ENCODE results near the gene TGFBR3. TPM values are rescaled to one million over a fixed set of nuclear protein-coding genes. Genes with fewer than 3 reads are reported as not detected.

The TGFBR3 gene
- total RNA-seq, 2 donors from 2014 or later: 60.8 to 62.4 TPM

DNA sequence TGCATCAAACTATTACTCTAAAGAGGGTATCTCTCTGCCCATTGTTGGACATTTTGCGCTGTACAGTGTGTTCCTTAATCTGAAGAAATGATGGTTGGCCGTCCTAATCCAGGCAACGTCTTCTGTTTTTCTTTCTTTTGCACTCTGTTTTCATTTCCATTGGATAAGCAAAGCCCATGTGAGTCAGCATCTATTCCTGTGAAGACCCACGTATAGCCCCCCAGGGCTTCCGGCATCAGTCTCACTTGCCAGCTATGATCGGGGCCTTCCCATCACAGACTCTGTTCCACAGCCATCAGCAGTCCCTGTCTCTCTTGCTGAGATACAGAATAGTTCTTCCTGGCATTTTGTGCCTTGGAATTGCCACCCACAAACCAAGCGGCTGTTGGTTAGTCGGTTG is 34.0 kb upstream of the TGFBR3 start:
- no peaks in the 10 kb centered on the region for H3K27me3 ChIP-seq (replicated peaks; ENCODE audit: insufficient read depth)
- H3K9me3 ChIP-seq: no peaks in the 10 kb centered on the region
- TF ChIP-seq, protein P1, sequence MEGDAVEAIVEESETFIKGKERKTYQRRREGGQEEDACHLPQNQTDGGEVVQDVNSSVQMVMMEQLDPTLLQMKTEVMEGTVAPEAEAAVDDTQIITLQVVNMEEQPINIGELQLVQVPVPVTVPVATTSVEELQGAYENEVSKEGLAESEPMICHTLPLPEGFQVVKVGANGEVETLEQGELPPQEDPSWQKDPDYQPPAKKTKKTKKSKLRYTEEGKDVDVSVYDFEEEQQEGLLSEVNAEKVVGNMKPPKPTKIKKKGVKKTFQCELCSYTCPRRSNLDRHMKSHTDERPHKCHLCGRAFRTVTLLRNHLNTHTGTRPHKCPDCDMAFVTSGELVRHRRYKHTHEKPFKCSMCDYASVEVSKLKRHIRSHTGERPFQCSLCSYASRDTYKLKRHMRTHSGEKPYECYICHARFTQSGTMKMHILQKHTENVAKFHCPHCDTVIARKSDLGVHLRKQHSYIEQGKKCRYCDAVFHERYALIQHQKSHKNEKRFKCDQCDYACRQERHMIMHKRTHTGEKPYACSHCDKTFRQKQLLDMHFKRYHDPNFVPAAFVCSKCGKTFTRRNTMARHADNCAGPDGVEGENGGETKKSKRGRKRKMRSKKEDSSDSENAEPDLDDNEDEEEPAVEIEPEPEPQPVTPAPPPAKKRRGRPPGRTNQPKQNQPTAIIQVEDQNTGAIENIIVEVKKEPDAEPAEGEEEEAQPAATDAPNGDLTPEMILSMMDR (IDR thresholded peaks at IDR 0.05): no peak
- no peaks in the 10 kb centered on the region for H3K36me3 ChIP-seq
- no peak overlapping the region for H3K27ac ChIP-seq
- H3K4me3 ChIP-seq: no peak overlapping the region
- H3K4me1 ChIP-seq (ENCODE audit: control insufficient read depth in 1 of 2, low read depth in 2 of 2): no peaks in the 10 kb centered on the region
- ATAC-seq (ENCODE audit: insufficient number of reproducible peaks, low FRiP score, low read depth) (no peak), DNase-seq (ENCODE audit: low spot score) (no peak)

DNA sequence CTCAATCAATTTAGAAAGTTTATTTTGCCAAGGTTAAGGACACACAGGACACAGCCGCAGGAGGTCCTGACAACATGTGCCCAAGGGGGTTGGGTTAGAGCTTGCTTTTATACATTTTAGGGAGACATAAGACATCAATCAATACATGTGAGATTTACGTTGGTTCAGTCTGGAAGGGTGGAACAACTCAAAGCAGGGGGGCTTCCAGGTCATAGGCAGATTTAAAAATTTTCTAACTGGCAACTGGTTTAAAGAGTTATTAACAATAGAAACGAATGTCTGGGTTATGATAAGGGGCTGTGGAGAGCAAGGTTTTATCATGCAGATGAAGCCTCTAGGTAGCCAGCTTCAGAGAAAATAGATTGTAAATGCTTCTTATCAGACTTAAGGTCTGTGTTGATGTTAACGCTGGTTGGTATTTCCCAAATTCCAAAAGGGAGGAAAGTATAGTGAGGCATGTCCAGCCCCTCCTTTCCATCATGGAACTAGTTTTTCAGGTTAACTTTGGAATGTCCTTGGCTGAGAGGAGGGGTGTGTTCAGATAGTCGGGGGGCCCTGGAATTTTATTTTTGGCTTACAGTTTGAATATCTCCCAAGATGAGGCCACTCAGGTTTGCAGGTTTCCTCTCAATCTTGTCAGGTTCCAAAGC is 31.0 kb upstream of the TGFBR3 start:
- ATAC-seq (ENCODE audit: insufficient number of reproducible peaks, low FRiP score, low read depth) (no peak), DNase-seq (ENCODE audit: low spot score) (no peak)
- H3K9me3 ChIP-seq: no peaks in the 10 kb centered on the region
- H3K27ac ChIP-seq: no peak overlapping the region
- H3K4me3 ChIP-seq: no peak overlapping the region
- H3K36me3 ChIP-seq: no peaks in the 10 kb centered on the region
- H3K4me1 ChIP-seq (ENCODE audit: control insufficient read depth in 1 of 2, low read depth in 2 of 2): no peaks in the 10 kb centered on the region
- TF ChIP-seq, protein P1 (IDR thresholded peaks at IDR 0.05): no peak
- no peaks in the 10 kb centered on the region for H3K27me3 ChIP-seq (replicated peaks; ENCODE audit: insufficient read depth)

DNA sequence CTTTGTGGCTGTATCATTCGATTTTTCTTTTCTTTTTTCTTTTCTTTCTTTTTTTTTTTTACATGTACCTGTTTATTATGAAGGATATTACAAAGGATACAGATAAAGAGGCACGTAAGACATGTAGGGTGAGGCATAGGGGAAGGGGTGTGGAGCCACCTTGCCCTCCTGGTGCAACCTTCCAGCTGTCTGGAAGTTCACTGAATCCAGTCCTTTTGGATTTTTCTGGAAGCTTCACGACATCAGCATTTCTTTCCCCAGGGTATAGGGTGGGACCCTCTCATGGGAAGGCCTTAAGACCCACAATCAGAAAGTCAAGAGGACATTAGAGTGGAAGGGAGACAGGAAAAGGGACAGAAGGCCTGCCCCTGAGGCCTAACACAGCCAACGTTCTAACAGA is 30.1 kb upstream of the TGFBR3 start:
- DNase-seq (ENCODE audit: low spot score) (no peak), ATAC-seq (ENCODE audit: insufficient number of reproducible peaks, low FRiP score, low read depth) (no peak)
- Histone ChIP-seq H3K36me3 (no peaks in the 10 kb centered on the region), H3K27me3 (replicated peaks; ENCODE audit: insufficient read depth) (no peaks in the 10 kb centered on the region), H3K9me3 (no peaks in the 10 kb centered on the region), H3K4me1 (ENCODE audit: control insufficient read depth in 1 of 2, low read depth in 2 of 2) (no peaks in the 10 kb centered on the region), H3K4me3 (no peak overlapping the region), H3K27ac (no peak overlapping the region)
- TF ChIP-seq, protein P1 (IDR thresholded peaks at IDR 0.05): no peak

DNA sequence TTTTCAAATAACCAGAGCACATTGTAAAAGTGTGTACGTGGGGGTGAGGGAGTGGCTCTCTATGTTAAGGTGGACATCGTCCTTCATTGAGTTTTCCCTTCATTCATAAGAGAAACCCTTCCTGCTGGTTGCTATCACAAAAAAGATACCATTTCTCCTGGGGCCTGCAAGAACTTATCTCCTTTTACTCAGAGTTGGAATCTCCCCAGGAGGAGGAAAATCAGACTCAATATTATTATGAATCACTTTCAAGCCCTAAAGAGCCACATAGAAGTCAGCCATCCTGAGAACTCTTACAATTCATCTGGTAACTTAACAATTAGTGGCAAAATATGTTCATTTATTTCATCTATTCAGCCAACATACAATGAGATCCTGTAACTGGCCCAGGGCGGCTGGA is 27.1 kb upstream of the TGFBR3 start:
- no peak overlapping the region for H3K4me3 ChIP-seq
- no peak for DNase-seq (ENCODE audit: low spot score)
- no peak for ATAC-seq (ENCODE audit: insufficient number of reproducible peaks, low FRiP score, low read depth)

DNA sequence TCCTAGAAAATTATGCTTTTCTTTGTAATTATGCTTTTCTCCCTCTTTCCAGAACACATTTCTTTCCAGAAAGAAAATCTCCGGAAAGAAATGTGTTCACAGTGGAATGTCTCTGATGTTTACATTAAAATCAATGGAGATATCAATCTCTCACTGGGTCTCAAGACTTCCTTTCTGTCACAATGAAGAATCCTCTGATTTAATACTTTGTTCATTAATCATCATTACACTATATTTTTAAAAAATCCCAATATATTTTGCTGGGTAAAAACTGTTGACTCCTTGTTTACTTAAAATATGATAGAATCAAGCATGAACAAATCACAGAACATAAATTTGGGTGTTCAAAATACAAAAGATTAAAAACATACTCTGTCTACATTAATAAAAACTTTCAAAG is 26.3 kb upstream of the TGFBR3 start:
- Histone ChIP-seq H3K4me3 (no peak overlapping the region), H3K4me1 (ENCODE audit: control insufficient read depth in 1 of 2, low read depth in 2 of 2) (no peaks in the 10 kb centered on the region), H3K9me3 (no peaks in the 10 kb centered on the region), H3K36me3 (no peaks in the 10 kb centered on the region), H3K27ac (no peak overlapping the region), H3K27me3 (replicated peaks; ENCODE audit: insufficient read depth) (no peaks in the 10 kb centered on the region)
- ATAC-seq (ENCODE audit: insufficient number of reproducible peaks, low FRiP score, low read depth) (no peak), DNase-seq (ENCODE audit: low spot score) (no peak)
- TF ChIP-seq, protein P1 (IDR thresholded peaks at IDR 0.05): no peak

More for the DNA sequence above, 27.1 kb upstream of the TGFBR3 start:
- TF ChIP-seq, protein P1 (IDR thresholded peaks at IDR 0.05): no peak
- H3K36me3 ChIP-seq: no peaks in the 10 kb centered on the region
- H3K27ac ChIP-seq: no peak overlapping the region
- no peaks in the 10 kb centered on the region for H3K9me3 ChIP-seq
- no peaks in the 10 kb centered on the region for H3K4me1 ChIP-seq (ENCODE audit: control insufficient read depth in 1 of 2, low read depth in 2 of 2)
- no peaks in the 10 kb centered on the region for H3K27me3 ChIP-seq (replicated peaks; ENCODE audit: insufficient read depth)
